Stimulated activated CD8-positive, alpha-beta memory T cell treated with anti-CD3 and anti-CD28 coated beads, Interleukin-7, amount 100 ng/mL, for 4 hours (primary cell): ENCODE measurements around the gene TNRC18.
"Not testable (repeated sequence)": the region's sequence is repeated elsewhere in the genome, so short reads cannot be mapped to it uniquely, and the experiment has no call there.

Experiments
- DNase-seq, 2 donors: peaks; one replicate each; pipeline ENCODE4 v3.0.0-alpha.2; 2020; ENCODE audit warnings: low read depth in 2 of 2

Gene TNRC18

GRCh38 chr7:5350600-5351385 lies 72.8 kb downstream of the TNRC18 start:
- DNase-seq: no peak

GRCh38 chr7:5350174-5350463 lies 73.5 kb downstream of the TNRC18 start:
- DNase-seq: no peak

GRCh38 chr7:5349437-5350173 lies 74.0 kb downstream of the TNRC18 start:
- DNase-seq: no peak

- DNase-seq: no peak
Observed at GRCh38 chr7:5349005-5349380, 74.6 kb downstream of the TNRC18 start.

GRCh38 chr7:5348134-5349004 lies 75.3 kb downstream of the TNRC18 start:
- DNase-seq: no peak

GRCh38 chr7:5345671-5346070 lies 78.0 kb downstream of the TNRC18 start:
- no peak for DNase-seq

GRCh38 chr7:5345171-5345570 lies 78.5 kb downstream of the TNRC18 start:
- no peak for DNase-seq

GRCh38 chr7:5344342-5344741 lies 79.3 kb downstream of the TNRC18 start:
- no peak for DNase-seq

- DNase-seq: no peak
Observed at GRCh38 chr7:5343884-5344283, 79.8 kb downstream of the TNRC18 start.

- DNase-seq: no peak
Observed at GRCh38 chr7:5342631-5343030, 81.0 kb downstream of the TNRC18 start.

- DNase-seq: no peak
Observed at GRCh38 chr7:5339955-5340354, 83.7 kb downstream of the TNRC18 start.

- no peak for DNase-seq
Observed at GRCh38 chr7:5337047-5337446, 86.6 kb downstream of the TNRC18 start.

GRCh38 chr7:5334671-5335070 lies 89.0 kb downstream of the TNRC18 start:
- no peak for DNase-seq

- DNase-seq: no peak
Observed at GRCh38 chr7:5333121-5334045, 90.3 kb downstream of the TNRC18 start.

GRCh38 chr7:5332579-5332978 lies 91.1 kb downstream of the TNRC18 start:
- DNase-seq: no peak

- DNase-seq: no peak
Observed at GRCh38 chr7:5330288-5330687, 93.3 kb downstream of the TNRC18 start.

- no peak for DNase-seq
Observed at GRCh38 chr7:5324961-5325360, 98.7 kb downstream of the TNRC18 start.

GRCh38 chr7:5323800-5324781 lies 99.5 kb downstream of the TNRC18 start:
- DNase-seq: not testable (repeated sequence)

GRCh38 chr7:5322621-5323410 lies 100.8 kb downstream of the TNRC18 start:
- DNase-seq: no peak
